CD4-positive, CD25-positive, alpha-beta regulatory T cell (primary cell): ENCODE measurements around the gene CAMK1D. TPM values are rescaled to one million over a fixed set of nuclear protein-coding genes. Genes with fewer than 3 reads are reported as not detected.
"Not testable (repeated sequence)": the region's sequence is repeated elsewhere in the genome, so short reads cannot be mapped to it uniquely, and the experiment has no call there.

Experiments used
- ATAC-seq, 2 donors: fragments of 150-1000 bp; cut with Tn5 transposase; one replicate each; pipeline ENCODE4 v1.10.0; 2021; ENCODE audit warnings: low read depth in 2 of 2, moderate number of reproducible peaks in 2 of 2, moderate library complexity in 1 of 2
- DNase-seq, 3 donors: peaks; one replicate each; pipeline versions ENCODE4 v3.0.0 to v3.0.0-alpha.2; 2012 to 2022; ENCODE audit warnings: mixed read lengths in 1 of 3
- H3K27ac ChIP-seq: one replicate; pipeline ENCODE4 v1.7.0; 2013; ENCODE audit warnings: mild to moderate bottlenecking, low read length; ENCODE audit not compliant: insufficient read depth, poor library complexity, severe bottlenecking
- H3K27me3 ChIP-seq: one replicate; pipeline ENCODE4 v1.7.0; 2013; ENCODE audit warnings: low read length; ENCODE audit not compliant: control insufficient read depth, insufficient read depth
- H3K36me3 ChIP-seq: one replicate; pipeline ENCODE4 v1.7.0; 2013; ENCODE audit warnings: mild to moderate bottlenecking, low read length, moderate library complexity; ENCODE audit not compliant: control insufficient read depth, insufficient read depth
- H3K4me1 ChIP-seq: 2 replicates; pipeline ENCODE4 v1.7.0; 2013; ENCODE audit warnings: mild to moderate bottlenecking, low read length; ENCODE audit not compliant: insufficient read depth, control insufficient read depth, poor library complexity, severe bottlenecking
- H3K4me3 ChIP-seq: one replicate; pipeline ENCODE4 v1.7.0; 2013; ENCODE audit warnings: low read depth, mild to moderate bottlenecking, low read length, moderate library complexity
- H3K9me3 ChIP-seq, 2 experiments: 1 replicate in 1 of 2; 2 replicates in 1 of 2; pipeline ENCODE4 v1.7.0; 2013; ENCODE audit warnings: low read length in 2 of 2, mild to moderate bottlenecking in 1 of 2, moderate library complexity in 1 of 2; ENCODE audit not compliant: control insufficient read depth in 2 of 2
- H3K27ac Mint-ChIP-seq, 3 donors: one replicate each; pipeline ENCODE4 v1.8.0; 2020 to 2022; ENCODE audit warnings: mild to moderate bottlenecking in 3 of 3, mixed read lengths in 3 of 3, moderate library complexity in 2 of 3
- H3K27me3 Mint-ChIP-seq: one replicate; pipeline ENCODE4 v1.8.0; 2022; ENCODE audit warnings: mild to moderate bottlenecking, mixed read lengths
- H3K36me3 Mint-ChIP-seq: one replicate; pipeline ENCODE4 v1.8.0; 2020; ENCODE audit warnings: mixed read lengths
- H3K4me1 Mint-ChIP-seq, 4 donors: one replicate each; pipeline ENCODE4 v1.8.0; 2020 to 2022; ENCODE audit warnings: mixed read lengths in 4 of 4, mild to moderate bottlenecking in 1 of 4
- H3K4me3 Mint-ChIP-seq, 4 donors: one replicate each; pipeline ENCODE4 v1.8.0; 2020 to 2022; ENCODE audit warnings: mild to moderate bottlenecking in 4 of 4, mixed read lengths in 4 of 4, moderate library complexity in 3 of 4
- H3K9me3 Mint-ChIP-seq, 7 donors: one replicate each; pipeline ENCODE4 v1.8.0; 2020 to 2022; ENCODE audit warnings: mixed read lengths in 7 of 7, mild to moderate bottlenecking in 3 of 7, moderate library complexity in 2 of 7
- polyA plus RNA-seq, 4 donors: library from polyadenylated mRNA; unstranded; fragments of 300-500 nt; fragmentation: Illumina TruSeq; gene quantifications; one replicate each; pipeline ENCODE4 v1.2.3, GENCODE V29; 2021
- total RNA-seq: library from RNA; stranded (reverse); gene quantifications from one replicate; pipeline ENCODE4 v1.2.3, GENCODE V29; 2022

CAMK1D gene
- total and polyA plus RNA-seq, 5 donors from 2014 or later = 4.4 to 25.3 (median 5.2) TPM

DNA sequence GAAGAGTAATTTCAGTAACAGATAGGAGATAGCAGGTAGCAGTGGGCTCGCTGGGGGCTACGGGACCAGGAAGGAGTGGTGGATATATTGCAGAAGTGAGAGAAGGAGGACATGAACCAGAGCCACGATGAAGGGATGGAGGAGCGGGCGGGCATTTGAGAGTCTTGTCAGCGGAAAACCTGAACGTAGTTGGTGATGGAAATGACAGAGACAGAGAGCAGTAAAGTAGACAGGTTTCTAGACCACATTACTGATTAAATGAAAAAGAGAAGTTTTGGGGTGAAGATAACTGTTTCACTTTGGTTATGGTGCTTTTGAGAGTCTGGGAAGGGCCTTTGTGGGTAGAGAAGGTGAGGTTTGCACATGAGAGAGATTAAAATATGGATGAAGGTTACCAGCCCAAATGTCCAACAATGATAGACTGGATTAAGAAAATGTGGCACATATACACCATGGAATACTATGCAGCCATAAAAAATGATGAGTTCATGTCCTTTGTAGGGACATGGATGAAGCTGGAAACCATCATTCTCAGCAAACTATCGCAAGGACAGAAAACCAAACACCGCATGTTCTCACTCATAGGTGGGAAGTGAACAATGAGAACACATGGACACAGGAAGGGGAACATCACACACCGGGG is 196.9 kb downstream of the CAMK1D start:
- H3K27ac ChIP-seq, H3K27me3 Mint-ChIP-seq, H3K4me3 ChIP-seq, H3K9me3 ChIP-seq, DNase-seq, H3K9me3 Mint-ChIP-seq, H3K36me3 ChIP-seq, H3K4me1 ChIP-seq, H3K36me3 Mint-ChIP-seq, H3K27me3 ChIP-seq, ATAC-seq: not testable (repeated sequence)
- H3K4me1 Mint-ChIP-seq = peaks cover 11 to 26% (median 22%) of the 10 kb centered on the region in 4 donors
- peak overlapping the region in 2 of 3 donors; percentile 6 to 52 for H3K27ac Mint-ChIP-seq
- peak overlapping the region in 1 of 4 donors; percentile 38 for H3K4me3 Mint-ChIP-seq

GRCh38 chr10:12547301-12547771 is 198.0 kb downstream of the CAMK1D start:
- DNase-seq (peak in 2 of 3 donors; percentile 17 to 78), ATAC-seq (peak; percentile 53 to 58)
- Mint-ChIP-seq H3K27ac (peak overlapping the region; percentile 32 to 69 (median 65)), H3K4me3 (peak overlapping the region in 3 of 4 donors; percentile 16 to 71 (median 68)), H3K9me3 (peaks cover 0 to 5% (median 2%) of the 10 kb centered on the region in 7 donors), H3K4me1 (peaks cover 11 to 21% (median 20%) of the 10 kb centered on the region in 4 donors), H3K36me3 (no peaks in the 10 kb centered on the region), H3K27me3 (no peaks in the 10 kb centered on the region)
- Histone ChIP-seq H3K9me3 (no peaks in the 10 kb centered on the region), H3K36me3 (no peaks in the 10 kb centered on the region), H3K4me3 (no peak overlapping the region), H3K4me1 (peaks cover 3% of the 10 kb centered on the region), H3K27me3 (no peaks in the 10 kb centered on the region), H3K27ac (no peak overlapping the region)

- Mint-ChIP-seq H3K4me3 (no peak overlapping the region), H3K27me3 (no peaks in the 10 kb centered on the region), H3K9me3 (peaks cover 0 to 5% (median 2%) of the 10 kb centered on the region in 7 donors), H3K27ac (no peak overlapping the region), H3K36me3 (no peaks in the 10 kb centered on the region), H3K4me1 (peaks cover 11 to 20% (median 19%) of the 10 kb centered on the region in 4 donors)
- Histone ChIP-seq H3K36me3 (peaks cover 5% of the 10 kb centered on the region), H3K9me3 (no peaks in the 10 kb centered on the region), H3K4me1 (peaks cover 3% of the 10 kb centered on the region), H3K27ac (no peak overlapping the region), H3K4me3 (no peak overlapping the region), H3K27me3 (no peaks in the 10 kb centered on the region)
- DNase-seq (no peak), ATAC-seq (no peak)
These were observed 199.9 kb downstream of the CAMK1D start for GRCh38 chr10:12549297-12549696.

DNA sequence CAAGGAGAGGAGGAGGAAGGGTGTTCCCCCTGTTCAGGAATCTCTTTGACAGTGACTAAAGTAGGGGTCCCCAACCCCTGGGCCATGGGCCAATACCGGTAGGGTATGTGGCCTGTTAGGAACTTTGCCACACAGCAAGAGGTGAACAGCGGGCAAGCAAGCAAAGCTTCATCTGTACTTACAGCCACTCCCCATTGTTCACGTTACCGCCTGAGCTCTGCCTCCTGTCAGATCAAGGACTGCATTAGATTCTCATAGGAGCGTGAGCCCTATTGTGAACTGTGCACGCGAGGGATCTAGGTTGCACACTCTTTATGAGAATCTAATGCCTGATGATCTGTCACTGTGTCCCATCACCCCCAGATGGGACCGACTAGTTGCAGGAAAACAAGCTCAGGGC is 201.6 kb downstream of the CAMK1D start:
- peaks cover 4 to 26% (median 18%) of the 10 kb centered on the region in 4 donors for H3K4me1 Mint-ChIP-seq
- H3K36me3 Mint-ChIP-seq = peaks cover 13% of the 10 kb centered on the region
- no peak for DNase-seq
- H3K27ac Mint-ChIP-seq = peak overlapping the region in 1 of 3 donors; percentile 31
- H3K27me3 Mint-ChIP-seq = no peaks in the 10 kb centered on the region
- ATAC-seq = no peak
- H3K9me3 ChIP-seq = no peaks in the 10 kb centered on the region
- H3K4me3 Mint-ChIP-seq = no peak overlapping the region
- peaks cover 0 to 4% (median under 1%) of the 10 kb centered on the region in 7 donors for H3K9me3 Mint-ChIP-seq
- H3K27me3 ChIP-seq = no peaks in the 10 kb centered on the region
- H3K4me1 ChIP-seq = peaks cover 3% of the 10 kb centered on the region
- H3K27ac ChIP-seq = no peak overlapping the region
- H3K36me3 ChIP-seq = peaks cover 5% of the 10 kb centered on the region
- no peak overlapping the region for H3K4me3 ChIP-seq

GRCh38 chr10:12556039-12556438 is 206.7 kb downstream of the CAMK1D start:
- Mint-ChIP-seq H3K27me3 (no peaks in the 10 kb centered on the region), H3K4me3 (no peak overlapping the region), H3K36me3 (peaks cover 24% of the 10 kb centered on the region), H3K9me3 (no peaks in the 10 kb centered on the region), H3K27ac (peak overlapping the region in 1 of 3 donors; percentile 39), H3K4me1 (peaks cover 0 to 12% (median 9%) of the 10 kb centered on the region in 4 donors)
- DNase-seq (no peak), ATAC-seq (no peak)
- H3K27me3 ChIP-seq = no peaks in the 10 kb centered on the region
- H3K9me3 ChIP-seq = no peaks in the 10 kb centered on the region
- no peak overlapping the region for H3K4me3 ChIP-seq
- H3K4me1 ChIP-seq = no peaks in the 10 kb centered on the region
- peaks cover 5% of the 10 kb centered on the region for H3K36me3 ChIP-seq
- H3K27ac ChIP-seq = no peak overlapping the region

- DNase-seq (no peak), ATAC-seq (no peak)
- Histone ChIP-seq H3K4me3 (no peak overlapping the region), H3K4me1 (no peaks in the 10 kb centered on the region), H3K9me3 (no peaks in the 10 kb centered on the region), H3K36me3 (no peaks in the 10 kb centered on the region), H3K27ac (no peak overlapping the region), H3K27me3 (no peaks in the 10 kb centered on the region)
- peaks cover 0 to 37% (median 25%) of the 10 kb centered on the region in 4 donors for H3K4me1 Mint-ChIP-seq
- no peak overlapping the region for H3K4me3 Mint-ChIP-seq
- peak overlapping the region in 1 of 3 donors; percentile 60 for H3K27ac Mint-ChIP-seq
- H3K27me3 Mint-ChIP-seq = no peaks in the 10 kb centered on the region
- peaks cover 28% of the 10 kb centered on the region for H3K36me3 Mint-ChIP-seq
- no peaks in the 10 kb centered on the region for H3K9me3 Mint-ChIP-seq
These were observed 210.3 kb downstream of the CAMK1D start for GRCh38 chr10:12559578-12560178.

DNA sequence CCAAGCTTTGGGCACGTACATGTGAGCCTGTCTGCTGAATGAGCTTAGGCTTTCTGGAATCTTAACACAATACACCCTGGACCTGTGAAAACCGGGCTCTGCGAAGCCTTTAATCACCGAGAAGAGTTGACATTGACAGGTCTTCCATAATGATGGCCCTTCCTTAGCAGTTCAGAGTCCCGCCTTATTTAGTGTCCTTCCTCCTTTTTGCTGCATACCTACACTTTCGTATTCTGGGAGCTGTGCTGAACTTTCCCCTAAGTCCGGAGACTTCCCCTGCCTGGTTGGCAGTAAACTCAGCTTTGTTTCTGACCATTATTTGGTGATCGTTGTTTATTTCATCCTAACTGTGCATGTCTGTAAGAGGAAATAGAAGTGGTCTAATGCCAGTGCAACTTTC is 212.0 kb downstream of the CAMK1D start:
- Mint-ChIP-seq H3K4me1 (peaks cover 0 to 37% (median 27%) of the 10 kb centered on the region in 4 donors), H3K27me3 (no peaks in the 10 kb centered on the region), H3K9me3 (no peaks in the 10 kb centered on the region), H3K4me3 (no peak overlapping the region), H3K36me3 (peaks cover 13% of the 10 kb centered on the region), H3K27ac (no peak overlapping the region)
- Histone ChIP-seq H3K36me3 (no peaks in the 10 kb centered on the region), H3K4me1 (no peaks in the 10 kb centered on the region), H3K27me3 (no peaks in the 10 kb centered on the region), H3K27ac (no peak overlapping the region), H3K9me3 (no peaks in the 10 kb centered on the region), H3K4me3 (no peak overlapping the region)
- DNase-seq (no peak), ATAC-seq (no peak)
